Fibroblast of lung (primary cell): ENCODE results near the gene TSPO. TPM values are rescaled to one million over a fixed set of nuclear protein-coding genes. Genes with fewer than 3 reads are reported as not detected.
A peak's percentile ranks its signal among the peaks of the same experiment; 100 is the strongest.
"Not testable (repeated sequence)": the region's sequence is repeated elsewhere in the genome, so short reads cannot be mapped to it uniquely, and the experiment has no call there.

Source experiments
- DNase-seq, 2 donors: peaks; one replicate each; pipeline versions ENCODE4 v3.0.0 to v3.0.0-alpha.2; 2010; ENCODE audit warnings: low read depth in 2 of 2
- H2AFZ ChIP-seq: 2 replicates; pipeline ENCODE4 v1.5.1; 2012; ENCODE audit warnings: low read length, control low read depth, inconsistent platforms
- H3K27ac ChIP-seq: 2 replicates; pipeline ENCODE4 v1.5.1; 2011; ENCODE audit warnings: low read length, control low read depth; ENCODE audit not compliant: insufficient read depth
- H3K27me3 ChIP-seq: 2 replicates; pipeline ENCODE4 v1.5.1; 2011; ENCODE audit warnings: mild to moderate bottlenecking, low read length; ENCODE audit not compliant: control insufficient read depth, insufficient read depth
- H3K36me3 ChIP-seq: 2 replicates; pipeline ENCODE4 v1.5.1; 2011; ENCODE audit warnings: low read length; ENCODE audit not compliant: control insufficient read depth, insufficient read depth
- H3K4me1 ChIP-seq: 2 replicates; pipeline ENCODE4 v1.5.1; 2011; ENCODE audit warnings: low read length; ENCODE audit not compliant: control insufficient read depth, insufficient read depth; ENCODE audit errors: extremely low read depth
- H3K4me2 ChIP-seq: 2 replicates; pipeline ENCODE4 v1.5.1; 2011; ENCODE audit warnings: low read length, control low read depth; ENCODE audit not compliant: insufficient read depth; ENCODE audit errors: extremely low read depth
- H3K4me3 ChIP-seq, 4 experiments: fragments of 200-600 bp in 1 of 4; sonication (generic) in 1 of 4; replicated peaks in 1 of 4; 2 replicates each; pipeline ENCODE4 v1.5.1; 2011 to 2016; ENCODE audit warnings: low read length in 4 of 4, low read depth in 3 of 4, mild to moderate bottlenecking in 3 of 4, control low read depth in 2 of 4, inconsistent platforms in 1 of 4, mixed read lengths in 1 of 4; ENCODE audit not compliant: insufficient read depth in 1 of 4; ENCODE audit errors: control extremely low read depth in 1 of 4
- H3K79me2 ChIP-seq: 2 replicates; pipeline ENCODE4 v1.5.1; 2012; ENCODE audit warnings: mild to moderate bottlenecking, low read length, inconsistent platforms; ENCODE audit not compliant: control insufficient read depth, insufficient read depth
- H3K9ac ChIP-seq: 2 replicates; pipeline ENCODE4 v1.5.1; 2011; ENCODE audit warnings: mild to moderate bottlenecking, low read length, control low read depth; ENCODE audit not compliant: insufficient read depth
- H3K9me3 ChIP-seq: 2 replicates; pipeline ENCODE4 v1.5.1; 2012; ENCODE audit warnings: low read depth, low read length; ENCODE audit not compliant: control insufficient read depth, insufficient read depth
- H4K20me1 ChIP-seq: 2 replicates; pipeline ENCODE4 v1.5.1; 2011; ENCODE audit warnings: low read length; ENCODE audit not compliant: control insufficient read depth, insufficient read depth; ENCODE audit errors: extremely low read depth
- CTCF ChIP-seq, 2 donors: IDR thresholded peaks in 1 of 2; conservative IDR thresholded peaks in 1 of 2; 1 replicate in 1 of 2; 2 replicates in 1 of 2; pipeline ENCODE4 v1.5.1; 2011 to 2012; ENCODE audit warnings: low read length in 2 of 2, control low read depth in 1 of 2, inconsistent platforms in 1 of 2, low read depth in 1 of 2, mild to moderate bottlenecking in 1 of 2
- EZH2 ChIP-seq: IDR thresholded peaks from 2 replicates; pipeline ENCODE4 v1.5.1; 2012; ENCODE audit warnings: low read length, control low read depth, mild to moderate bottlenecking; ENCODE audit errors: missing control alignments
- polyA minus RNA-seq: library from RNA; depleted of rRNA, polyadenylated mRNA; stranded (reverse); fragments of >200 nt; gene quantifications from 2 replicates; pipeline ENCODE4 v1.2.3, GENCODE V29; 2011; ENCODE audit warnings: low replicate concordance
- polyA plus RNA-seq, 2 donors: library from polyadenylated mRNA; depleted of rRNA in 1 of 2; stranded (reverse) in 1 of 2; unstranded in 1 of 2; fragments of >200 nt; gene quantifications; 2 replicates each; pipeline ENCODE4 v1.2.1, GENCODE V29; 2011 to 2012; ENCODE audit warnings: missing spikeins in 1 of 2
- total RNA-seq: library from RNA; depleted of rRNA; stranded (reverse); fragments of >200 nt; gene quantifications from 2 replicates; pipeline ENCODE4 v1.2.1, GENCODE V29; 2014

Gene TSPO
- total RNA-seq (179 and 243 TPM in 2 replicates), polyA plus RNA-seq (47.5 and 67.1 TPM in 2 replicates), polyA minus RNA-seq (16.6 and 21.0 TPM in 2 replicates)
- polyA plus RNA-seq (2012), result 172 and 274 TPM in 2 replicates

DNA sequence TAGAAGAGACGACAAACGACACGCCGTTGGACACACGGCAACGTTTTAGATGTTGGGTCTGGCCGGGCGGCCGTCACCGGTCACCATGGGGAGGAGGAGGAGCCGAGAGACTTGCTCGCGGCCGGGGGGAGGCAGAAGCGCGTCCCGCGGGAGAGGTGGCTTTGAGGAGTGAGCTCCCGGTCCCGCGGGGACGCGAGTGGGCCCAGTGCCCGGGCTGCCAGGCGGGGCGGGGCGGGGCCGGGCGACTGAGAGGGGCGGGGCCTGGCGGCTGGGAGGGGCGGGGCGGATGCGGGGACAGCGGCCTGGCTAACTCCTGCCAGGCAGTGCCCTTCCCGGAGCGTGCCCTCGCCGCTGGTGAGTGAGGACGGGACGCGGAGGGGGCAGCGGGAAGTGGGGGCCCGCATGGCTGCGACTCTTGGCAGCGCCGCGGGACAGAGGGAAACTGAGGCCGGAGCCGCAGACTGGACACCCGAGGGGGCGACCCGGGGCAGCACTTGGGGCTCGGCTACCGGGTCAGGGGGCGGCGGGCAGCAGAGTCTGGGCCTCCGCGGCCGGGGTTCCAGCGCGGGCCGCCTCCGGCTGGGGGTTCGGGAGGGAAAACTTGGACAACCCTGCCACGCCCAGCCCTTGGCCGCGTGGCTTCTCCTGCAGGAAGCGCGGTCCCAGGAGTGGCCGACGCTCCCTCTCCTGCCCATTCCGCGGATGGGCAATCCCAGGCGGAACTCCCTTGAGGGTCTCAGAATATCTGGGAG, at the start of gene TSPO:
Gene TSPO (plus strand): TSS at position 309 of the 752 bp plus-strand sequence. CDS start 7,680 bp downstream, outside the sequence.
- Histone ChIP-seq H3K27me3 (no peaks in the 10 kb centered on the region), H4K20me1 (no peaks in the 10 kb centered on the region), H3K4me2 (peak within 1 kb of the TSS; percentile 75), H3K9ac (peak within 1 kb of the TSS; percentile 59), H3K27ac (peak within 1 kb of the TSS; percentile 29), H3K79me2 (peaks cover 24% of the 10 kb centered on the region), H3K9me3 (no peaks in the 10 kb centered on the region), H2AFZ (peak within 1 kb of the TSS; percentile 74), H3K4me3 (peak within 1 kb of the TSS; percentile 63 to 74 (median 67)), H3K4me1 (peaks cover 3% of the 10 kb centered on the region), H3K36me3 (no peaks in the 10 kb centered on the region)
- peak; percentile 37 to 41 for DNase-seq
- TF ChIP-seq CTCF (conservative IDR thresholded peaks at IDR 0.05 in 1 of 2, IDR thresholded peaks at IDR 0.05 in 1 of 2; ENCODE audit: low read depth in 1 of 2, low read length in 2 of 2) (no peak), EZH2 (no peak)

DNA sequence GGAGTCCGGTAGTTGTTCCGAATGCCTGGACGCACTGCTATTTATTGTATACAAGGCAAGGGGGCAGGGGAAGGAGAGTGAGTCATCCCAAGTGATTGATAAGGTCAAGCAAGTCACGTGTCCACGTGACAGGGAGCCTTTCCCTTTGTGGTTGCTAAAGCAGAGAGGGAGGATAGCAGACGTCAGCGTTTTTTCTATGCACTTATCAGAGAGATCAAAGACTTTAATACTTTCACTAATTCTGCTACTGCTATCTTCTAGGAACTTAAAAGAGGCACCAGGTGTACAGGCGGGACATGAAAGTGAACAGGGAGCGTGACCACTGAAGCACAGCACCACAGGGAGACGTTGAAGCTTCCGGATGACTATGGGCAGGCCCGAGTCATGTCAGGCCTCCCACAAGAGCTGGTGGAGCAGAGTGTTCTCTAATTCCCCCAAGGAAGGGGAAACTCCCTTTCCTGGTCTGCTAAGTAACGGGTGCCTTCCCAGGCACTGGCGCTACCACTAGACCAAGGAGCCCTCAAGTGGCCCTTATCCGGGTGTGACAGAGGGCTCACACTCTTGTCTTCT, 47.2 kb upstream of the TSPO start:
- H3K36me3 ChIP-seq, H4K20me1 ChIP-seq, H3K4me2 ChIP-seq, H3K79me2 ChIP-seq, H3K27ac ChIP-seq, H2AFZ ChIP-seq, H3K27me3 ChIP-seq, H3K4me1 ChIP-seq, H3K4me3 ChIP-seq, H3K9ac ChIP-seq, H3K9me3 ChIP-seq: not testable (repeated sequence)
- peak in 1 of 2 donors; percentile 77 for DNase-seq

- H3K4me1 ChIP-seq, H3K9me3 ChIP-seq, H4K20me1 ChIP-seq, H3K36me3 ChIP-seq, H3K27ac ChIP-seq, H3K79me2 ChIP-seq, H2AFZ ChIP-seq, H3K4me3 ChIP-seq, H3K9ac ChIP-seq, H3K4me2 ChIP-seq, DNase-seq: not testable (repeated sequence)
- peaks cover 12% of the 10 kb centered on the region for H3K27me3 ChIP-seq
These were observed 46.4 kb upstream of the TSPO start for GRCh38 chr22:43104950-43105349.

GRCh38 chr22:43106302-43106701, 45.1 kb upstream of the TSPO start:
- H3K36me3 ChIP-seq, result no peaks in the 10 kb centered on the region
- no peak overlapping the region for H3K27ac ChIP-seq
- no peak overlapping the region for H3K4me2 ChIP-seq
- H3K4me1 ChIP-seq, result peaks cover 2% of the 10 kb centered on the region
- peaks cover 25% of the 10 kb centered on the region for H3K27me3 ChIP-seq
- no peaks in the 10 kb centered on the region for H4K20me1 ChIP-seq
- H2AFZ ChIP-seq, result no peak overlapping the region
- TF ChIP-seq CTCF (conservative IDR thresholded peaks at IDR 0.05 in 1 of 2, IDR thresholded peaks at IDR 0.05 in 1 of 2; ENCODE audit: low read depth in 1 of 2, low read length in 2 of 2) (no peak), EZH2 (no peak)
- no peak overlapping the region for H3K4me3 ChIP-seq
- DNase-seq, result no peak
- no peaks in the 10 kb centered on the region for H3K79me2 ChIP-seq
- no peak overlapping the region for H3K9ac ChIP-seq
- H3K9me3 ChIP-seq, result no peaks in the 10 kb centered on the region
